ENCODE results near the gene RGL2. TPM values are rescaled to one million over a fixed set of nuclear protein-coding genes. Genes with fewer than 3 reads are reported as not detected.

Gene RGL2
- total RNA-seq, 4 donors from 2014 or later: 53.7 to 83.0 (median 60.7) TPM

DNA sequence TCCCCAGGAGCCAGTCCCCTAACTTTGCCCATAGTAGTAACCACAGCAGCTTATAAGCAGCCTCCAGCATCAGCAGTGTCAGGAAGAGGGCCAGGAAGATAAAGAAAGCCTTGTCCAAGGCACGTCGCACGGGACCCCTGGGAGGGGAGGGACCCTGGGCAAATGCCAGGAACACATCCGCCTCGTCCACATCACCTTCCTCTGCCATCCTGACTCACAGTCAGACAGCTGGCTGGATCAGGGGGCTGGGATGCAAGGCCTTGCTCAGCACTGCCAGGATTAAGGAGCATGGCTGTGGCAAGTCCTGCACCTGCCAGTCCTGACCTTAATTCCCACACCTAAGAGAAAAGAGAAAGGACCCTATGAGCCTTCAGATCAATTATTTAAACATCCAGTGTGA, 30.3 kb upstream of the RGL2 start:
- no peak for TF ChIP-seq POLR2AphosphoS5 (IDR thresholded peaks at IDR 0.05)
- TF ChIP-seq POLR2A (IDR thresholded peaks at IDR 0.05): no peak
- TF ChIP-seq EP300 (IDR thresholded peaks at IDR 0.05): no peak
- TF ChIP-seq, protein P1, sequence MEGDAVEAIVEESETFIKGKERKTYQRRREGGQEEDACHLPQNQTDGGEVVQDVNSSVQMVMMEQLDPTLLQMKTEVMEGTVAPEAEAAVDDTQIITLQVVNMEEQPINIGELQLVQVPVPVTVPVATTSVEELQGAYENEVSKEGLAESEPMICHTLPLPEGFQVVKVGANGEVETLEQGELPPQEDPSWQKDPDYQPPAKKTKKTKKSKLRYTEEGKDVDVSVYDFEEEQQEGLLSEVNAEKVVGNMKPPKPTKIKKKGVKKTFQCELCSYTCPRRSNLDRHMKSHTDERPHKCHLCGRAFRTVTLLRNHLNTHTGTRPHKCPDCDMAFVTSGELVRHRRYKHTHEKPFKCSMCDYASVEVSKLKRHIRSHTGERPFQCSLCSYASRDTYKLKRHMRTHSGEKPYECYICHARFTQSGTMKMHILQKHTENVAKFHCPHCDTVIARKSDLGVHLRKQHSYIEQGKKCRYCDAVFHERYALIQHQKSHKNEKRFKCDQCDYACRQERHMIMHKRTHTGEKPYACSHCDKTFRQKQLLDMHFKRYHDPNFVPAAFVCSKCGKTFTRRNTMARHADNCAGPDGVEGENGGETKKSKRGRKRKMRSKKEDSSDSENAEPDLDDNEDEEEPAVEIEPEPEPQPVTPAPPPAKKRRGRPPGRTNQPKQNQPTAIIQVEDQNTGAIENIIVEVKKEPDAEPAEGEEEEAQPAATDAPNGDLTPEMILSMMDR (IDR thresholded peaks at IDR 0.05): no peak
- Histone ChIP-seq H3K27ac (no peak overlapping the region), H3K4me1 (peaks cover 0 to 2% (median 0%) of the 10 kb centered on the region in 3 donors), H3K9me3 (no peaks in the 10 kb centered on the region), H3K4me3 (no peak overlapping the region), H3K36me3 (no peaks in the 10 kb centered on the region), H3K27me3 (no peaks in the 10 kb centered on the region)
- WGBS, 2 donors (ENCODE audit: low coverage in 1 of 2): 22% methylated on average over 5 of the region's 5 CpGs; no CpG with 5 or more reads in 1 of the 2 donors
- no peak for ATAC-seq

DNA sequence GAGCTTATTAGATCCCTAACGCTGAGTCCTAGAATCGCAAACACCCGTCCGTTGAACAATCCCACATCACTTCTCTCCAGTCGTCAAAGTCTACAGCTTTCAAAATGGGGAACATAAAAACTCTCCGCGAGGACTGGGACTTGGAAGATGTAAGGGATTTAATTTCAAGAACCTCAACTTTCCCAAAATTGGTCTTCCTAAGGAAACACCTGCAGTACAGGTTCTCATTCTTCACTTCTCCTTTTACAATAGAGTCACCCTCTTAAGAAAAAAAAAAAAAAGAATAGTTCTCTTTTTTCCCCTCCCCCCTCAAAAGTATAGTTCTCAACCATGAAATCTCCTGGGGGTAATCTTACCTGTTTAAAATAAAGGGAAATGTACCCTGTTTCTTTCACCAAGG, 25.4 kb upstream of the RGL2 start:
- H3K4me1 ChIP-seq: peaks cover 5 to 44% (median 26%) of the 10 kb centered on the region in 3 donors
- WGBS, 2 donors (ENCODE audit: low coverage in 1 of 2): 21 to 23% methylated on average over 6 to 7 of the region's 7 CpGs
- H3K27ac ChIP-seq: peak overlapping the region in 3 of 4 donors; percentile 81 to 92 (median 89)
- ATAC-seq: no peak
- H3K27me3 ChIP-seq: no peaks in the 10 kb centered on the region
- peak overlapping the region in 1 of 2 donors; percentile 78 for H3K4me3 ChIP-seq
- H3K9me3 ChIP-seq: no peaks in the 10 kb centered on the region
- no peak for TF ChIP-seq EP300 (IDR thresholded peaks at IDR 0.05)
- TF ChIP-seq, protein P1 (IDR thresholded peaks at IDR 0.05): no peak
- no peak for TF ChIP-seq POLR2AphosphoS5 (IDR thresholded peaks at IDR 0.05)
- no peak for TF ChIP-seq POLR2A (IDR thresholded peaks at IDR 0.05)
- H3K36me3 ChIP-seq: peaks cover 0 to 23% of the 10 kb centered on the region in 2 donors

DNA sequence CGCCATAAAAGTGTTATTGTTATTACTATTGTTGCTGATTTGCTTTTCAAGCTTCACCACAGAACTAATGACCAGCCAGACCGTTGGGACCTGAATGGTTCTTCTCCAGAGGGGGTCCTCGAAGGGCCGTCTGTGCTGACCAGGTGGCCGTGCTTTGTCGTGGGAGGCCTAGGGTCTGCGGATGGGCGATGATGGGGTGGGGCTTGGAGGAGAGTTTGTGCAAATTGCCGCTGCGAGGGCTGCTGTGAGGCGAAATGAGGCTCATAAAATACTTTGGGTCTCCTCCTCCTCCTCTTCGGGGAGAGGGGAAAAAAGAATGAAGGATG, 24.8 kb upstream of the RGL2 start:
- no peaks in the 10 kb centered on the region for H3K27me3 ChIP-seq
- H3K4me3 ChIP-seq: peak overlapping the region; percentile 78 to 79
- TF ChIP-seq, protein P1 (IDR thresholded peaks at IDR 0.05): no peak
- H3K9me3 ChIP-seq: no peaks in the 10 kb centered on the region
- no peak for ATAC-seq
- H3K27ac ChIP-seq: peak overlapping the region; percentile 75 to 92 (median 85)
- H3K36me3 ChIP-seq: peaks cover 0 to 28% of the 10 kb centered on the region in 2 donors
- WGBS, 2 donors (ENCODE audit: low coverage in 1 of 2): 0 to 3% methylated on average over 8 to 10 of the region's 12 CpGs
- H3K4me1 ChIP-seq: peaks cover 5 to 49% (median 26%) of the 10 kb centered on the region in 3 donors

DNA sequence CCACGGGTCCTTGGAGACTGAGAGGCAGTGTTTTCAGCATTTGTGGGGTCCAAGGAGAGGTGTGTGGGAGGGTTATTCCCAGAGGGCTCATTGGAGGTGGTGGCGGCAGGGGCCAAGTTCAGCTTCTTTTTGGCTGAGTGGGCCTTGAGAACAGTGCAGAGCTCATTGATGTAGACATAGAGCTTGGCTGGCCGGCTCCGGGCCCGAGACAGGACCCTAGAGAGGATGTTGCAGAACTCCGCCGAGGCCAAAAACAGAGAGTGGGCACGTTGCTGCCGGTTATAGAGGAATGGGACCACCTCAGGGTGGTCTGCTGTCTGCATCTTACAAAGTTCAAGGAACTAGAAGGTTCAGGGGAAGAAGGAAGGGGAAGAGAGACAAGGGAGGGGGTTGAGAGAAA, 22.5 kb upstream of the RGL2 start:
- peak overlapping the region in 1 of 2 donors; percentile 78 for H3K4me3 ChIP-seq
- 58 to 60% methylated on average over 2 to 6 of the region's 9 CpGs for WGBS, 2 donors (ENCODE audit: low coverage in 1 of 2)
- H3K4me1 ChIP-seq: peaks cover 5 to 66% (median 26%) of the 10 kb centered on the region in 3 donors
- H3K27ac ChIP-seq: peak overlapping the region in 2 of 4 donors; percentile 89 to 91
- H3K9me3 ChIP-seq: no peaks in the 10 kb centered on the region
- peaks cover 0 to 34% of the 10 kb centered on the region in 2 donors for H3K36me3 ChIP-seq
- TF ChIP-seq EP300 (IDR thresholded peaks at IDR 0.05) (no peak), POLR2AphosphoS5 (IDR thresholded peaks at IDR 0.05) (no peak), POLR2A (IDR thresholded peaks at IDR 0.05) (no peak)
- TF ChIP-seq, protein P1 (IDR thresholded peaks at IDR 0.05): no peak
- H3K27me3 ChIP-seq: no peaks in the 10 kb centered on the region
- ATAC-seq: no peak

DNA sequence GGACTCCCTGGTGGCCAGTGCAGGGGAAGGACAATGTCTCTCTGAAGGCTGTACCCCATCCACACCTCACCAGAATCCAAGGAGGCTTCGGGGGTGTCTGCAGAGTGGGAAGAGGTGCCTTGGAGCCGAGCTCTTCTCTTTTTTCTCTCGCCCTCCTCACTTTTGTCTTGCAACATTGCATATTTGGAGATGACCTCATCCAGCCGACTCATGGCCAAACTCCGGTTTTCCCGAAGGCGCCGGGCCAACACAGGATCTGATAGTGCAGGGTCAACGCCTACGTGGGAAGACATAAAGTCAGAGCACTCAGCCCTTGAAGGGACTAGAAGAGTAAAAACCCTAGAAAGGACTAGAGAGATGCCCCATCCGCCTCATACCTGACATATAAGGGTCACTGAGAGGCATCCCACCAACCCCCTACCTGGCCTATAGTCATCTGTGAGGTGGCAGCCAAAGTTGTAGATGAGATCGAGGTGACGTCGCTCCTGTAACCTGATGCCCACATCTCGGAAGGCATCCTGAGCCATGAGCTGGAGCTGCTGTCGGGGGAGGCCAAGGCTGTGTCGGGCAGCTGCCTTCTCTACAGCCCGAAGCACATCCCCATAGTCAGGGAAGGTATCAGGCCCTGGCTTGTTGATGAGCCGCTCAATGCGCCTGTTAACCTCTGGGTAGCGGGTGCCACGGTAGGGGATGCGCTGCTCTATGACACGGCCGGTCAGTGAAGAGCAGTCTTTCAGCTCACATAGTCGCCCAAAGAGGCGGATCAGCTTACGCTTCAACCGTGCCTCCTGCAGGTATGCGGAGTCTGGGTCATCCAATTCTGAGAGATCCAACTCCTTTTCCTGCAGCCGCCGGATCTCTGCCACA, 21.8 kb upstream of the RGL2 start:
- H3K4me1 ChIP-seq: peaks cover 5 to 73% (median 26%) of the 10 kb centered on the region in 3 donors
- H3K9me3 ChIP-seq: no peaks in the 10 kb centered on the region
- TF ChIP-seq POLR2A (IDR thresholded peaks at IDR 0.05) (no peak), EP300 (IDR thresholded peaks at IDR 0.05) (no peak), POLR2AphosphoS5 (IDR thresholded peaks at IDR 0.05) (no peak)
- TF ChIP-seq, protein P1 (IDR thresholded peaks at IDR 0.05): no peak
- no peak overlapping the region for H3K4me3 ChIP-seq
- ATAC-seq: no peak
- peak overlapping the region in 3 of 4 donors; percentile 49 to 91 (median 89) for H3K27ac ChIP-seq
- peaks cover 0 to 41% of the 10 kb centered on the region in 2 donors for H3K36me3 ChIP-seq
- H3K27me3 ChIP-seq: no peaks in the 10 kb centered on the region
- 42 to 68% methylated on average over 3 to 7 of the region's 32 CpGs for WGBS, 2 donors (ENCODE audit: low coverage in 1 of 2)

Measured in gastroesophageal sphincter (tissue), 4 donors.